WTC11 (cell line): ENCODE measurements around the gene CC2D1A.

Experiments used
- ATF1 ChIP-seq: sonication (generic); formaldehyde crosslinking; IDR thresholded peaks from 2 replicates; pipeline ENCODE4 v1.8.1; 2023; ENCODE audit warnings: mild to moderate bottlenecking, moderate library complexity, missing genetic modification reagents
- ATF6 ChIP-seq: sonication (generic); formaldehyde crosslinking; IDR thresholded peaks from 2 replicates; pipeline ENCODE4 v1.8.1; 2023; ENCODE audit warnings: mild to moderate bottlenecking, missing genetic modification reagents
- CBFB ChIP-seq: sonication (generic); formaldehyde crosslinking; IDR thresholded peaks from 2 replicates; pipeline ENCODE4 v1.8.1; 2022; ENCODE audit warnings: mild to moderate bottlenecking, low read depth, missing genetic modification reagents
- CTCF ChIP-seq: fragments of 200-600 bp; IDR thresholded peaks from 2 replicates; pipeline ENCODE4 v1.8.0; 2022; ENCODE audit warnings: antibody characterized with exemption
- E2F1 ChIP-seq: sonication (generic); formaldehyde crosslinking; IDR thresholded peaks from 2 replicates; pipeline ENCODE4 v1.8.0; 2022; ENCODE audit warnings: mild to moderate bottlenecking, missing genetic modification reagents
- KAT7 ChIP-seq: sonication (generic); formaldehyde crosslinking; IDR thresholded peaks from 2 replicates; pipeline ENCODE4 v1.8.1; 2023; ENCODE audit warnings: missing genetic modification reagents, mild to moderate bottlenecking, borderline replicate concordance
- NR1H2 ChIP-seq: sonication (generic); formaldehyde crosslinking; IDR thresholded peaks from 2 replicates; pipeline ENCODE4 v1.9.0; 2021; ENCODE audit warnings: mild to moderate bottlenecking, moderate library complexity, missing genetic modification reagents
- SMAD4 ChIP-seq: sonication (generic); formaldehyde crosslinking; IDR thresholded peaks from 2 replicates; pipeline ENCODE4 v1.8.0; 2022; ENCODE audit warnings: mild to moderate bottlenecking, missing genetic modification reagents
- SOX15 ChIP-seq: fragments of 250-450 bp; sonication (Bioruptor Pico); IDR thresholded peaks from 2 replicates; pipeline ENCODE4 v1.9.0; 2021; ENCODE audit warnings: mild to moderate bottlenecking
- ZBTB21 ChIP-seq: sonication (generic); formaldehyde crosslinking; IDR thresholded peaks from 2 replicates; pipeline ENCODE4 v1.8.1; 2023; ENCODE audit warnings: mild to moderate bottlenecking, missing genetic modification reagents, borderline replicate concordance
- ZNF423 ChIP-seq: fragments of 250-450 bp; sonication (Bioruptor Pico); IDR thresholded peaks from 2 replicates; pipeline ENCODE4 v2.1.2; 2022; ENCODE audit warnings: mild to moderate bottlenecking, moderate library complexity
- ZSCAN18 ChIP-seq: fragments of 250-450 bp; sonication (Bioruptor Pico); IDR thresholded peaks from 2 replicates; pipeline ENCODE4 v2.1.2; 2022; ENCODE audit warnings: mild to moderate bottlenecking, moderate library complexity
- TF ChIP-seq, protein P1 (sequence below): sonication (generic); formaldehyde crosslinking; IDR thresholded peaks from 2 replicates; pipeline ENCODE4 v1.8.0; 2022; ENCODE audit warnings: mild to moderate bottlenecking, missing genetic modification reagents
- TF ChIP-seq, protein P2 (sequence below): sonication (generic); formaldehyde crosslinking; IDR thresholded peaks from 2 replicates; pipeline ENCODE4 v1.8.0; 2023; ENCODE audit warnings: missing genetic modification reagents

DNA sequence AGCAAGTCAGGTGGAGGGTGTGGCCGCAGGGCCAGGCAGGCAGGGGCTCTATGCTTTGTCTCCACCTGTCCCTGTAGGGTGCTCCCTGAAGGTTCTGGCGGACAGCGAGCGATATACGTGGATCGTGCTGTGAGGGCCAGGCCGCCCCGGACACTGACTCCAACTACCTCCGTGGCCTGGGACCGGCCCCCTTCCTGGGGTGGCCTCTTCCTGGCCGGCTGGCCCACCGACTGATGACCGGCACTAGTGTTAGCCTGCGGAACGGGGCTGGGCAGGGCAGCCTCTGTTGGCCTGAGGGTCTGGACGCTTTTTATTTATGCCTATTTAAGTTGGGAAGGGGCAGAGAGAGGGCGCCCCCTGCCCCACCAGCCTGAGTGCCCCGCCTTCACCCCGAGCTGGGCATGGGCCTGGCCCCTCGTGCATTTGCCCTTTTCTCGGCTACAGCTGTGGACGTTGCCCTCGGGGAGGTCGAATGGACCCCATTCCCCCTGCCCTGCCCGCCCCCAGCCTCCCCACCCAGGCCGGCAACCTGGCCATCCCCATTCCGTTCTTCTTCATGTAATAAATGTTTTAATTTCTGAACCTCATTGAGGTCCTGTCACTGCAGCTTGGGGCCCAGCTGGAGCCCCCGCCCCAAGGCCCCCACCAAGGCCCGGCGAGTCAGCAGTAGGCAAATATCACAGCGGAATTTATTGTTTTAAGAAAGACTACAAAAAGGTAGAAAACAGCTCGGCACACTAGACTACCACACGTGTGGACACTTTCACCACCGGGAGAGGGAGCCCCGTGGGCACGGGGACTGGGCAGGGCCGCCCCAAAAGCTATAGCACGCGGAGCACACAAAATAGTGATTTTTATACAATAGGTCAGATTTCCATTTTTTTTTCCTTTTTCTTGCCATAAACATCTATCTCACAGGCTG, 55.1 kb downstream of the CC2D1A start:
- TF ChIP-seq NR1H2 (CRISPR knock-in tag) (no peak), ATF1 (CRISPR knock-in tag) (no peak), CTCF (no peak), SOX15 (CRISPR knock-in tag) (no peak), E2F1 (CRISPR knock-in tag) (no peak), ZNF423 (CRISPR knock-in tag) (no peak), CBFB (CRISPR knock-in tag) (no peak), ZSCAN18 (CRISPR knock-in tag) (no peak), KAT7 (CRISPR knock-in tag) (no peak), ZBTB21 (no peak), SMAD4 (CRISPR knock-in tag) (no peak), ATF6 (CRISPR knock-in tag) (no peak)
- TF ChIP-seq, protein P1, sequence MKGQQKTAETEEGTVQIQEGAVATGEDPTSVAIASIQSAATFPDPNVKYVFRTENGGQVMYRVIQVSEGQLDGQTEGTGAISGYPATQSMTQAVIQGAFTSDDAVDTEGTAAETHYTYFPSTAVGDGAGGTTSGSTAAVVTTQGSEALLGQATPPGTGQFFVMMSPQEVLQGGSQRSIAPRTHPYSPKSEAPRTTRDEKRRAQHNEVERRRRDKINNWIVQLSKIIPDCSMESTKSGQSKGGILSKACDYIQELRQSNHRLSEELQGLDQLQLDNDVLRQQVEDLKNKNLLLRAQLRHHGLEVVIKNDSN (CRISPR knock-in tag), result no peak
- TF ChIP-seq, protein P2, sequence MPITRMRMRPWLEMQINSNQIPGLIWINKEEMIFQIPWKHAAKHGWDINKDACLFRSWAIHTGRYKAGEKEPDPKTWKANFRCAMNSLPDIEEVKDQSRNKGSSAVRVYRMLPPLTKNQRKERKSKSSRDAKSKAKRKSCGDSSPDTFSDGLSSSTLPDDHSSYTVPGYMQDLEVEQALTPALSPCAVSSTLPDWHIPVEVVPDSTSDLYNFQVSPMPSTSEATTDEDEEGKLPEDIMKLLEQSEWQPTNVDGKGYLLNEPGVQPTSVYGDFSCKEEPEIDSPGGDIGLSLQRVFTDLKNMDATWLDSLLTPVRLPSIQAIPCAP (CRISPR knock-in tag), result no peak
